DOHH2 (cell line): ENCODE measurements around the gene SERP1.

Experiments used
- H3F3A ChIP-seq: fragments of 200-600 bp; sonication (generic), shearing (Covaris generic); 2 replicates; pipeline ENCODE4 v1.6.0; 2016; ENCODE audit warnings: antibody characterized with exemption, mild to moderate bottlenecking; ENCODE audit not compliant: control insufficient read depth, insufficient read depth
- H3K27ac ChIP-seq: fragments of 200-600 bp; sonication (generic); 2 replicates; pipeline ENCODE4 v1.5.1; 2014; ENCODE audit warnings: low read depth, mild to moderate bottlenecking, low read length, moderate library complexity
- H3K27me3 ChIP-seq: fragments of 200-600 bp; sonication (generic); 2 replicates; pipeline ENCODE4 v1.6.1; 2014; ENCODE audit warnings: mild to moderate bottlenecking, low read length, mixed read lengths; ENCODE audit not compliant: control insufficient read depth
- H3K36me3 ChIP-seq: fragments of 200-600 bp; sonication (generic); 2 replicates; pipeline ENCODE4 v1.6.1; 2014; ENCODE audit warnings: mild to moderate bottlenecking, low read length, moderate library complexity, mixed read lengths; ENCODE audit not compliant: control insufficient read depth
- H3K4me1 ChIP-seq: fragments of 200-600 bp; sonication (generic); 2 replicates; pipeline ENCODE4 v1.6.1; 2014; ENCODE audit warnings: mild to moderate bottlenecking, low read length, mixed read lengths; ENCODE audit not compliant: control insufficient read depth
- H3K4me2 ChIP-seq: fragments of 200-600 bp; sonication (generic); 2 replicates; pipeline ENCODE4 v1.6.0; 2014; ENCODE audit warnings: mild to moderate bottlenecking, low read length, moderate library complexity
- H3K4me3 ChIP-seq: fragments of 200-600 bp; sonication (generic); 2 replicates; pipeline ENCODE4 v1.5.1; 2014; ENCODE audit warnings: mild to moderate bottlenecking, low read length, mixed read lengths
- H3K79me2 ChIP-seq: fragments of 200-600 bp; sonication (generic); 2 replicates; pipeline ENCODE4 v1.6.1; 2014; ENCODE audit warnings: mild to moderate bottlenecking, low read length, mixed read lengths; ENCODE audit not compliant: control insufficient read depth
- H3K9me2 ChIP-seq: fragments of 200-600 bp; sonication (generic); replicated peaks from 2 replicates; pipeline ENCODE4 v1.6.1; 2014; ENCODE audit warnings: mild to moderate bottlenecking, low read length, mixed read lengths; ENCODE audit not compliant: control insufficient read depth
- H3K9me3 ChIP-seq: fragments of 200-600 bp; sonication (generic); 2 replicates; pipeline ENCODE4 v1.6.1; 2014; ENCODE audit warnings: antibody characterized with exemption, low read length, mixed read lengths; ENCODE audit not compliant: control insufficient read depth, insufficient read depth
- H4K20me1 ChIP-seq: fragments of 200-600 bp; sonication (generic); 2 replicates; pipeline ENCODE4 v1.6.0; 2014; ENCODE audit warnings: low read depth, mild to moderate bottlenecking, antibody characterized with exemption, low read length, moderate library complexity; ENCODE audit not compliant: control insufficient read depth, insufficient read depth
- CTCF ChIP-seq: fragments of 200-600 bp; sonication (generic); IDR thresholded peaks from one replicate; pipeline ENCODE4 v1.5.1; 2014; ENCODE audit warnings: antibody characterized with exemption, mild to moderate bottlenecking, low read depth, low read length; ENCODE audit not compliant: poor library complexity, severe bottlenecking
- EZH2phosphoT487 ChIP-seq: fragments of 200-600 bp; sonication (generic); IDR thresholded peaks from 2 replicates; pipeline ENCODE4 v1.6.1; 2017; ENCODE audit warnings: borderline replicate concordance, mild to moderate bottlenecking, antibody characterized with exemption, low read length, moderate library complexity, mixed read lengths

The SERP1 gene

GRCh38 chr3:150564243-150564642 is 17.9 kb upstream of the SERP1 start:
- Histone ChIP-seq H3K27ac (no peak overlapping the region), H3K4me1 (no peaks in the 10 kb centered on the region), H3K4me2 (no peak overlapping the region), H3K9me3 (no peaks in the 10 kb centered on the region), H3K27me3 (no peaks in the 10 kb centered on the region), H3K36me3 (peaks cover 82% of the 10 kb centered on the region), H3K79me2 (peaks cover 23% of the 10 kb centered on the region), H3K9me2 (no peaks in the 10 kb centered on the region), H3F3A (0 out of 2 replicates have a peak, but pooled peaks cover 8% of the 10 kb centered on the region), H4K20me1 (no peaks in the 10 kb centered on the region), H3K4me3 (no peak overlapping the region)
- TF ChIP-seq EZH2phosphoT487, result no peak
- no peak for TF ChIP-seq CTCF

GRCh38 chr3:150557725-150558124 is 11.4 kb upstream of the SERP1 start:
- no peaks in the 10 kb centered on the region for H3K9me3 ChIP-seq
- peaks cover 81% of the 10 kb centered on the region for H3K36me3 ChIP-seq
- H3K9me2 ChIP-seq, result no peaks in the 10 kb centered on the region
- H3K27me3 ChIP-seq, result no peaks in the 10 kb centered on the region
- H3K4me3 ChIP-seq, result no peak overlapping the region
- no peaks in the 10 kb centered on the region for H3K4me1 ChIP-seq
- no peak overlapping the region for H3K27ac ChIP-seq
- no peak for TF ChIP-seq EZH2phosphoT487
- TF ChIP-seq CTCF, result no peak
- H3K79me2 ChIP-seq, result peaks cover 80% of the 10 kb centered on the region
- H3K4me2 ChIP-seq, result no peak overlapping the region
- H4K20me1 ChIP-seq, result no peaks in the 10 kb centered on the region
- 0 out of 2 replicates have a peak, but pooled peaks cover 5% of the 10 kb centered on the region for H3F3A ChIP-seq

GRCh38 chr3:150556792-150557191 is 10.5 kb upstream of the SERP1 start:
- H3K27ac ChIP-seq, result no peak overlapping the region
- no peaks in the 10 kb centered on the region for H4K20me1 ChIP-seq
- no peaks in the 10 kb centered on the region for H3K9me2 ChIP-seq
- no peaks in the 10 kb centered on the region for H3K9me3 ChIP-seq
- peaks cover 90% of the 10 kb centered on the region for H3K79me2 ChIP-seq
- H3K36me3 ChIP-seq, result peaks cover 85% of the 10 kb centered on the region
- 0 out of 2 replicates have a peak, but pooled peaks cover 2% of the 10 kb centered on the region for H3F3A ChIP-seq
- H3K4me2 ChIP-seq, result no peak overlapping the region
- no peaks in the 10 kb centered on the region for H3K27me3 ChIP-seq
- no peak overlapping the region for H3K4me3 ChIP-seq
- H3K4me1 ChIP-seq, result no peaks in the 10 kb centered on the region
- TF ChIP-seq CTCF (no peak), EZH2phosphoT487 (no peak)
